Esophagus mucosa (tissue), 1 donor: Measurements from ENCODE around the gene GNAQ. TPM values are rescaled to one million over a fixed set of nuclear protein-coding genes. Genes with fewer than 3 reads are reported as not detected.
"Not testable (repeated sequence)": the region's sequence is repeated elsewhere in the genome, so short reads cannot be mapped to it uniquely, and the experiment has no call there.

ENCODE experiments used
- ATAC-seq: fragments of 200-7000 bp; cut with Tn5 transposase; one replicate; pipeline ENCODE4 v1.9.1; 2020
- total RNA-seq: library from RNA; stranded (reverse); gene quantifications from one replicate; pipeline ENCODE4 v1.2.4, GENCODE V29; 2023
- donor health status: DM: yes; HTN: yes; CAD: no.

Gene GNAQ
- total RNA-seq, 1 donor from 2014 or later = 28.8 TPM

DNA sequence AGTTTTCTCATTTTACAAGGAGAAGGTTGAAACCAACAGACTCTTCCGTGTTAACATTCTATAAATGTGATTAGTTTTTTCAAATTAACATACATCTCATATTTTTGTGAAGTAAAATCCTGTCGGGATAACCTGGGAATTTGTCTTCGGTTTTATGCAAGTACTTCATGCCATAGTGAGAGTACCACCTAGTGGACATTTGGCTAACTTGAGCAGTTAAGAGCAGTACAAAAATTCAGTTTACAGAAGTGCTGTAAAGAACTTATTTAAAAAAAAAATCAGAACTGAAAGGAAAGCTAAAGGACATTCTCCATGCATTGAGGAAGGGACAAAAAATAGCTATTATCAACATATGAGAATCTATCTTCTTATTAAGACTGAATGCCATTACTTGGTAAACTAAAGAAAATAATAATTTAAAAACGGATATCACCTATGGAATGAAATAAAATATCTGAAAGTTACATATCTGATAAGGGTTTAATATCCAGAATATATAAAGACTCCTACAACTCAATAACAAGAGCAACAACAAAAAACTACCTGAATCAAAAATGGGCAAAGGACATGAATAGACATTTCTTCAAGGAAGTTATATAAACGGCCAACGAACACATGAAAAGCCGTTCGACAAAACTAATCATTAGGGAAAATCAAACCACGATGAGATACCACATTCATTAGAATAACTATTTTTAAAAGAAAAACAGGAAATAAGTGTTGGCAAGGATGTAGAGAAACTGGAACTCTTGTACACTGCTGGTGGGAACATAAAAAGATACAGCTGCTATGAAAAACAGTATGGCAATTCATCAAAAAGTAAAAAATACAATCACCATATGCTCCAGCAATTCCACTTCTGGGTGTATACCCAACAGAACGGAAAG, 266.5 kb downstream of the GNAQ start:
- no peak for ATAC-seq

DNA sequence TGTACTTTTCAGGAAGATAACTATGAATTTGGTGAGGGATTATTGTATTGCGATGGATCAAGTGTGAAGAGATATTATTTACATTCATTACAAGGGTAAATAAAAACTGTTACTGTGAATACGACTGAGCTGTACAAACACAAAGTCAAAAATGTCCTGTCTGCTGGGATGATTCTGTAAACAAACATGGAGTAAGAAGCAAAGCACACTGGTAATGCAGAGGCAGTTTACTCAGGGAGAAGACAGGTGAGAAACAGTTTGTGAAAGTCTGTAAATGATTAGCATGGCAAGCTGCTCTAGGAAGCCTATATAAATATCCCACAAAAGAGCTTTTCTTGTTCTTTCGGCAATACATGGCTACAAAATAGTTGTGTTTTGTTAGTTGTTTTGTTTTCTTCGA, 268.0 kb downstream of the GNAQ start:
- ATAC-seq = no peak

DNA sequence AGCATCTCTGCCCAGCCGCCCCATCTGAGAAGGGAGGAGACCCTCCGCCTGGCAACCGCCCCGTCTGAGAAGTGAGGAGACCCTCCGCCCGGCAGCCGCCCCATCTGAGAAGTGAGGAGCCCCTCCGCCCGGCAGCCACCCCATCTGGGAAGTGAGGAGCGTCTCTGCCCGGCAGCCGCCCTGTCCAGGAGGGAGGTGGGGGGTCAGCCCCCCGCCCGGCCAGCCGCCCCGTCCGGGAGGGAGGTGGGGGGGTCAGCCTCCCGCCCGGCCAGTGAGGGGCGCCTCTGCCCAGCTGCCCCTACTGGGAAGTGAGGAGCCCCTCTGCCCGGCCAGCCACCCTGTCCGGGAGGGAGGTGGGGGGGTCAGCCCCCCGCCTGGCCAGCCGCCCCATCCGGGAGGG, 270.7 kb downstream of the GNAQ start:
- ATAC-seq = not testable (repeated sequence)

GRCh38 chr9:77759391-77759790, 272.2 kb downstream of the GNAQ start:
- ATAC-seq = no peak

- ATAC-seq = no peak
Measured at GRCh38 chr9:77756449-77756848, 275.2 kb downstream of the GNAQ start.

GRCh38 chr9:77753180-77753579, 278.4 kb downstream of the GNAQ start:
- ATAC-seq = no peak

GRCh38 chr9:77752554-77752953, 279.1 kb downstream of the GNAQ start:
- no peak for ATAC-seq

- no peak for ATAC-seq
Measured at GRCh38 chr9:77751341-77752091, 280.1 kb downstream of the GNAQ start.

DNA sequence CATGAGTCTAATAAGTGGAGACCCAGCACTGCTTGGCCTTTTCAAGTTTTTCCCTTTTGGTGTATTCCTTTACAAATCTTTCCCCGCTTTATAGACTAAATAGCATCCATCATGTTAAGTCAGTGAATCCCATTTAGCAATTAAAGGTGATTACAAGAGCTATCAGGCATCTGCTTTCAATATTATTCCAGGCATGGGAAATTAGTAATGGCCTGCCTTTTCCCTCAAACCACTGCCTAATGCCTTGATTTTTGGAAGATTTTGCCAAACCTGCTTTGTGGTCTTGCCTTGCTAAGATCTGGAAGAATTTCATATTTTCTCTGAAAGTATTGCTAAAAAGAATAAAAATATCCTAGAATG, 280.6 kb downstream of the GNAQ start:
- ATAC-seq = no peak

DNA sequence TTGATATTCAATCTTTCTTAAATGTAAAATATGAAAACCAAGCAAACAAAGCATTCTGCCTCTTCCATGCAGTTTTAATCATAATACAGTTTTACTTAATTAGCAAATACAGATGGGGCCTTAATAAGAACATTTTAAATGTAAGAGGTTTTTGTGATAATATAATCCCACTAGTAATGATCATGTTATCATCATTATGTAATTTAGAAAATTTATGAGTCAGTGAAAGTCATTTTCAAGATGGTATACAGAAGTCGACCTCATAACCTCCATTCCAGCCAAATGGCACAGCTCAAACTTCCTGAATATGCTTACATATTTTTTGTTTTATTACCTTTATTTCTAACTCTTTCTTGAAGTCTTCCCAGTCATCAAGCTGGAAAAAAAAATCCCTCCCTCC, 281.3 kb downstream of the GNAQ start:
- no peak for ATAC-seq

DNA sequence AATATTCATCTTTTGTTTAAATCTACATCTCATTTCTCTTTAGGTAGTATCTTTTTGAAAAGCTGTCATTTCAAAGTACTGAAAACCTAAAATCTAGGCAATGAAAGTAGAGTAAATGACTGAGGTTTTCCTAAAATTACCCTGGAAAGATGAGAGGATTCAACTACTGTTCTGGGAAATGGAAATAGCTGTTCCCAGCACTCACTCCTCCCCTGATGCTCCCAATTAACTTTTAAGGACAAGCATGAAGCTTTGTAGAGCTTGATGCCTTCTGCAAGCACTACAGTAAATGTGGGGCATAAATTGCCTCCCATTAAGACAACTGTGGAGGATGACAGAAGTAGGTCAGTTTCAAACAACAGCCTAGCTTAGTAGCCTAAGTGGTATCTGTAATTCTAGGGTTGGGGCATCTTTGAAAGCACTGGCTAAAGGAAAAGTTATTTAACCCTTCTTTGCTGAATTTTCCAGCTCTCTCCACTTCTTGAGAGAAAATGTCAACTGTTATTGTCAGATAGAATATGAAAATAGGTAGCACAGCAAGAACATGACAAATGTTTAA, 283.3 kb downstream of the GNAQ start:
- no peak for ATAC-seq

- no peak for ATAC-seq
Measured at GRCh38 chr9:77747163-77747562, 284.4 kb downstream of the GNAQ start.

- ATAC-seq = no peak
Measured at GRCh38 chr9:77744841-77745430, 286.7 kb downstream of the GNAQ start.

- no peak for ATAC-seq
Measured at GRCh38 chr9:77743386-77743785, 288.2 kb downstream of the GNAQ start.

DNA sequence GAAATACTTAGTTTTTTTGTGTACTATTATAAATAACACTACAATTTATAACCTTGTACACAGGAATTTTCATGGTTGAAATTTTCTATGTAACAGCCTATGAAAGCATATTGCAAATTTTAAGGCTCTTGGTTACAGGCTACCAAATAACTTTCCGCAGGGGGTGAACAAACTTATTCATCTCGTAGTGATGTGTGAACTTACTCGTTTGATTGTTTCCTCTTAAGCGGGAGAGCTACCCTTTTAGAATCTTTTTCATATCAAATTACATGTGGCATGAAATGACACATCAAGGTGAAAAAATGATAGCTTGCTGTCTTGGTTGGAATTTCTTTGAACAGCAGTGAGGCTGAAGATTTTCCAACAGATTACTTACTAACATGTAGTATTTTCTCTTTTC, 292.7 kb downstream of the GNAQ start:
- ATAC-seq = no peak

- peak; percentile 20 for ATAC-seq
Measured at GRCh38 chr9:77735494-77735893, 296.1 kb downstream of the GNAQ start.

DNA sequence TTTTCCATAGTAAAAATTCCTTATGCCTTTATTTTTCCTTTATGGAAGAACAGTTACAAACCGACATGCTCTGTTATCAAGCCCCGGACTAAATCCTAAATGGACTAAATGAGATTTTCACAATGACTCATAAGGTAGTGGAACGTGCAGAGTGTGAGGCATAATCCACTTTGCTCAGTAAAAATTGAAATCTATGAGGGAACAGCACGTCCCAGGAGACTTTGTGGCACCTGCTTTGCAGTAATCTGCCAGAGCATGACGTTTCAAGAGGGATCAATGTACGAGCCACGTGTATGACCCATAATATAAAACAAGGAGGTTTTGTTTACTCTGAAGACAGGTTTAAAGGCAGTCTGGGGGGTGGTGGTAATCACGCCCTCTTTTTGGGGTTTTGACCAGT, 299.7 kb downstream of the GNAQ start:
- ATAC-seq = no peak

DNA sequence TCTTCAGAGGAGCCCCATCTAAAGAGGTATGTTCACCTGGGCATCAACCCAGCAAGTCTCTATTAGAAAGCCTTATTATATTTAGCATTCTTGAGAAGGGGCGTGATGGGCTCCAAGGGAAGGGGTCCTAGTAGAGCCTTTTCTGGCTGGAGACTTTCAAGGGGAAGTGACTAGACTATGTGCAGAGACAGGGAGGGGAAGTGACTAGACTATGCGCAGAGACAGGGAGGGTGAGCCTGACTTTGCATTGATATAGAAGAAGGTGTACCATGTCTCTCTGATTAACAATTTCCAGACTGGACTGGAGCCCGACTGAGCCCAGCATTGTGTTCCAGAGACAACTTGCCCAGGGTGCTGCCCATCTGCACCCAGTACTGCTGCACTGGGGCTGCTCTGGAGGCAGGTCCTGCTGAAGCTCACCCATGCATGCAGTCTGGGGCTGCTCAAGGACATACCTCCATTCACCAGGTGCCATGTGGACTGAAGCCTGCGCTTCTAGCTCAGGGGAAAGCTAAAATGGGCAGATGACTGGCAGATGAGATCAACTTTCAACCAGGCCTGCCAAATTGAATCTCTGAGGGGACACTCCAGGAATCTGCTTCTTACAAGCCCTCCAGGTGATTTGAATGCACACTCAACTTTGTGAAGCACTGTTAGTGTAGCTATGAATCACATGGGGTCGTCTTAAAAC, 300.5 kb downstream of the GNAQ start:
- ATAC-seq = no peak

DNA sequence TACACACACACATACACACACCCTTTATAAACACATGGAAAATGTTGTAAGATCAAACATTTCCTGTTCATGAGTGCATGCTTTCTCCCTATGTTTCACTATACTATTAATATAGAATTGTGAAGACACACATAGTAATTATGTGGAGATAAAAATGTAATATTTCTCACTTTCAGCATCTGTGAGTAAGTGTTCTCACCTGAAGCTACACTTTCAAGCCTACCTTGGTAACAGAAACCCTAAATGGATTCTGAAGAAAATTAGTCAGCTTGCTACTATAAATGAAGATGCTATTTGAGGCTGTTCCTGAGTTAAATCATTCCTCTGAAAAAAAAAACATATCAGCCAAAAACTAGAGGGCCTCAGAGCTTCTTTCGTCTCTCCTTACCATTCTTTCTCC, 302.4 kb downstream of the GNAQ start:
- no peak for ATAC-seq

GRCh38 chr9:77726814-77727213, 304.8 kb downstream of the GNAQ start:
- ATAC-seq = no peak

- ATAC-seq = no peak
Measured at GRCh38 chr9:77726289-77726688, 305.3 kb downstream of the GNAQ start.

GRCh38 chr9:77725820-77726219, 305.8 kb downstream of the GNAQ start:
- ATAC-seq = no peak
